CD4-positive, alpha-beta T cell (primary cell): ENCODE measurements around the gene MYO1E. TPM values are rescaled to one million over a fixed set of nuclear protein-coding genes. Genes with fewer than 3 reads are reported as not detected.

Experiments used
- ATAC-seq: fragments of 200-7000 bp; cut with Tn5 transposase; one replicate; pipeline ENCODE4 v1.10.0; 2022; ENCODE audit warnings: mild to moderate bottlenecking; ENCODE audit not compliant: poor library complexity
- CTCF ChIA-PET: fragments of 350-600 bp; sonication (Branson Sonifier 250); formaldehyde crosslinking; loops from one replicate; lab custom pipeline; 2021; ENCODE audit warnings: antibody characterized with exemption, inconsistent platforms; lab: Charles Lee
- POLR2A ChIA-PET: fragments of 350-600 bp; sonication (Branson Sonifier 250); formaldehyde crosslinking; loops from one replicate; lab custom pipeline; 2021; ENCODE audit warnings: antibody characterized with exemption, inconsistent platforms; lab: Charles Lee
- DNase-seq, 14 experiments: peaks; one replicate each; pipeline ENCODE4 v3.0.0-alpha.2; 2013 to 2020; ENCODE audit warnings: mixed read lengths in 2 of 14
- H3K27ac ChIP-seq, 2 donors: one replicate each; pipeline versions ENCODE4 v1.5.1 to v1.7.0; 2013; ENCODE audit warnings: low read length in 2 of 2, low read depth in 1 of 2, mild to moderate bottlenecking in 1 of 2
- H3K27me3 ChIP-seq, 2 experiments: 1 replicate in 1 of 2; 2 replicates in 1 of 2; pipeline versions ENCODE4 v1.6.1 to v1.7.0; 2013; ENCODE audit warnings: low read length in 2 of 2, control low read depth in 1 of 2, mild to moderate bottlenecking in 1 of 2, moderate library complexity in 1 of 2; ENCODE audit not compliant: insufficient read depth in 2 of 2, control insufficient read depth in 1 of 2
- H3K36me3 ChIP-seq: one replicate; pipeline ENCODE4 v1.6.1; 2013; ENCODE audit warnings: low read length, control low read depth; ENCODE audit not compliant: insufficient read depth
- H3K4me1 ChIP-seq: one replicate; pipeline ENCODE4 v1.6.1; 2013; ENCODE audit warnings: low read length, control low read depth; ENCODE audit not compliant: insufficient read depth
- H3K4me3 ChIP-seq: one replicate; pipeline ENCODE4 v1.5.1; 2013; ENCODE audit warnings: mild to moderate bottlenecking, low read length, moderate library complexity
- H3K9me3 ChIP-seq, 2 experiments: 1 replicate in 1 of 2; 2 replicates in 1 of 2; pipeline versions ENCODE4 v1.6.1 to v1.7.0; 2013; ENCODE audit warnings: low read length in 2 of 2, mild to moderate bottlenecking in 2 of 2, control low read depth in 1 of 2, moderate library complexity in 1 of 2; ENCODE audit not compliant: control insufficient read depth in 1 of 2, insufficient read depth in 1 of 2
- H3K27ac Mint-ChIP-seq: one replicate; pipeline ENCODE4 v1.8.0; 2020; ENCODE audit warnings: mixed read lengths
- H3K27me3 Mint-ChIP-seq: one replicate; pipeline ENCODE4 v1.8.0; 2021; ENCODE audit warnings: mixed read lengths
- H3K36me3 Mint-ChIP-seq: one replicate; pipeline ENCODE4 v1.8.0; 2021; ENCODE audit warnings: low read depth, mixed read lengths
- H3K4me1 Mint-ChIP-seq: one replicate; pipeline ENCODE4 v1.8.0; 2021; ENCODE audit warnings: low read depth, mixed read lengths
- H3K4me3 Mint-ChIP-seq: one replicate; pipeline ENCODE4 v1.8.0; 2020; ENCODE audit warnings: mild to moderate bottlenecking, mixed read lengths
- H3K9me3 Mint-ChIP-seq: one replicate; pipeline ENCODE4 v1.8.0; 2020; ENCODE audit warnings: mixed read lengths
- intact Hi-C, 2 experiments: fragments of 100-400 bp; cut with DNase I in 1 of 2; cut with micrococcal nuclease in 1 of 2; formaldehyde crosslinking; loops; one replicate each; pipeline versions ENCODE4 v1.15.1 to v1.9.0; 2023 to 2025; cut with DNase I, micrococcal nuclease
- total RNA-seq, 174 experiments: library from RNA in 2 of 174; stranded (reverse) in 2 of 174; gene quantifications; one replicate each; pipeline ENCODE4 v1.2.3 and lab custom pipeline; 2021 to 2026
- TF ChIP-seq, protein P1 (sequence below): fragments of 200-600 bp; IDR thresholded peaks from one replicate; pipeline ENCODE4 v1.8.0; 2022; ENCODE audit warnings: antibody characterized with exemption, mild to moderate bottlenecking

The MYO1E gene
- total RNA-seq, 2 experiments from 2014 or later = 0.59 to 0.63 TPM

DNA sequence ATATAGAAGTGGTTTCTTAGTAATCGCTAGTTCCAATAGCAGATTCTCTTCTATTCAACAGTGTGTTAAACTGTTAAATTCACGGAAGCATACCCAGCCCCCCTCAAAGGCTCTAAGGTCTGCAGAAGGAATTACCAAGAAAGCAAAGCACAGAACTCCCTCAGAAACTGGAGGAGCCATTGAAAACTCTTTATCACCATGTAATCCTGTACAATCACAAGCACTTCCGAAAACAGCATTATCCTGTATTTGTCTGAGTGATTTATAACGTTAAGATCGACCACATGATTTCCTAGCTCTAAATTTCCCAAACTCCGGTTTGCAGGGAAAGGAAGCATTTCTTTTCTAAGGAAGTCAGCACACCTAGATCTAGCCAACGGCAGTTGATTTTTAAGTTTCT, 20.0 kb downstream of the MYO1E start:
- CTCF ChIA-PET = interaction anchor here (0.6 kb wide), 1 partner anchor 106 kb away, joined by 3 read pairs; no protein-coding TSS in a partner anchor
- H3K27me3 Mint-ChIP-seq = peaks cover 19% of the 10 kb centered on the region
- H3K36me3 Mint-ChIP-seq = no peaks in the 10 kb centered on the region
- Histone ChIP-seq H3K27me3 (peaks cover 0 to 4% of the 10 kb centered on the region in 2 experiments), H3K4me3 (no peak overlapping the region), H3K9me3 (no peaks in the 10 kb centered on the region), H3K4me1 (peaks cover 7% of the 10 kb centered on the region), H3K36me3 (no peaks in the 10 kb centered on the region), H3K27ac (no peak overlapping the region)
- DNase-seq = no peak
- no peak overlapping the region for H3K4me3 Mint-ChIP-seq
- no peak overlapping the region for H3K27ac Mint-ChIP-seq
- no peak for ATAC-seq
- H3K9me3 Mint-ChIP-seq = no peaks in the 10 kb centered on the region
- H3K4me1 Mint-ChIP-seq = peaks cover 16% of the 10 kb centered on the region
- TF ChIP-seq, protein P1, sequence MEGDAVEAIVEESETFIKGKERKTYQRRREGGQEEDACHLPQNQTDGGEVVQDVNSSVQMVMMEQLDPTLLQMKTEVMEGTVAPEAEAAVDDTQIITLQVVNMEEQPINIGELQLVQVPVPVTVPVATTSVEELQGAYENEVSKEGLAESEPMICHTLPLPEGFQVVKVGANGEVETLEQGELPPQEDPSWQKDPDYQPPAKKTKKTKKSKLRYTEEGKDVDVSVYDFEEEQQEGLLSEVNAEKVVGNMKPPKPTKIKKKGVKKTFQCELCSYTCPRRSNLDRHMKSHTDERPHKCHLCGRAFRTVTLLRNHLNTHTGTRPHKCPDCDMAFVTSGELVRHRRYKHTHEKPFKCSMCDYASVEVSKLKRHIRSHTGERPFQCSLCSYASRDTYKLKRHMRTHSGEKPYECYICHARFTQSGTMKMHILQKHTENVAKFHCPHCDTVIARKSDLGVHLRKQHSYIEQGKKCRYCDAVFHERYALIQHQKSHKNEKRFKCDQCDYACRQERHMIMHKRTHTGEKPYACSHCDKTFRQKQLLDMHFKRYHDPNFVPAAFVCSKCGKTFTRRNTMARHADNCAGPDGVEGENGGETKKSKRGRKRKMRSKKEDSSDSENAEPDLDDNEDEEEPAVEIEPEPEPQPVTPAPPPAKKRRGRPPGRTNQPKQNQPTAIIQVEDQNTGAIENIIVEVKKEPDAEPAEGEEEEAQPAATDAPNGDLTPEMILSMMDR = no peak
- intact Hi-C loops = no loop called here
- POLR2A ChIA-PET = no interaction called here

GRCh38 chr15:59352189-59352588, 20.5 kb downstream of the MYO1E start:
- H3K4me1 ChIP-seq = peaks cover 7% of the 10 kb centered on the region
- no peak for ATAC-seq
- POLR2A ChIA-PET = no interaction called here
- TF ChIP-seq, protein P1 = no peak
- no peak overlapping the region for H3K4me3 Mint-ChIP-seq
- CTCF ChIA-PET = no interaction called here
- no peak overlapping the region for H3K4me3 ChIP-seq
- H3K27me3 ChIP-seq = peaks cover 0 to 2% of the 10 kb centered on the region in 2 experiments
- H3K4me1 Mint-ChIP-seq = peaks cover 16% of the 10 kb centered on the region
- no peak for DNase-seq
- no peaks in the 10 kb centered on the region for H3K9me3 Mint-ChIP-seq
- no peaks in the 10 kb centered on the region for H3K36me3 Mint-ChIP-seq
- no peaks in the 10 kb centered on the region for H3K36me3 ChIP-seq
- no peaks in the 10 kb centered on the region for H3K9me3 ChIP-seq
- intact Hi-C loops = no loop called here
- no peak overlapping the region for H3K27ac Mint-ChIP-seq
- no peak overlapping the region for H3K27ac ChIP-seq
- H3K27me3 Mint-ChIP-seq = peaks cover 18% of the 10 kb centered on the region

- peaks cover 16% of the 10 kb centered on the region for H3K4me1 Mint-ChIP-seq
- no peak for ATAC-seq
- H3K27ac Mint-ChIP-seq = no peak overlapping the region
- Histone ChIP-seq H3K9me3 (no peaks in the 10 kb centered on the region), H3K36me3 (no peaks in the 10 kb centered on the region), H3K27me3 (peaks cover 0 to 5% of the 10 kb centered on the region in 2 experiments), H3K4me1 (peaks cover 7% of the 10 kb centered on the region), H3K4me3 (no peak overlapping the region), H3K27ac (no peak overlapping the region)
- DNase-seq = no peak
- ChIA-PET CTCF (no interaction called here), POLR2A (no interaction called here)
- no peaks in the 10 kb centered on the region for H3K9me3 Mint-ChIP-seq
- no peak overlapping the region for H3K4me3 Mint-ChIP-seq
- intact Hi-C loops = no loop called here
- no peaks in the 10 kb centered on the region for H3K36me3 Mint-ChIP-seq
- TF ChIP-seq, protein P1 = no peak
- H3K27me3 Mint-ChIP-seq = peaks cover 18% of the 10 kb centered on the region
Measured at GRCh38 chr15:59350421-59350732, 22.3 kb downstream of the MYO1E start.
